ENCODE results near the gene RAPGEF6.

The RAPGEF6 gene

DNA sequence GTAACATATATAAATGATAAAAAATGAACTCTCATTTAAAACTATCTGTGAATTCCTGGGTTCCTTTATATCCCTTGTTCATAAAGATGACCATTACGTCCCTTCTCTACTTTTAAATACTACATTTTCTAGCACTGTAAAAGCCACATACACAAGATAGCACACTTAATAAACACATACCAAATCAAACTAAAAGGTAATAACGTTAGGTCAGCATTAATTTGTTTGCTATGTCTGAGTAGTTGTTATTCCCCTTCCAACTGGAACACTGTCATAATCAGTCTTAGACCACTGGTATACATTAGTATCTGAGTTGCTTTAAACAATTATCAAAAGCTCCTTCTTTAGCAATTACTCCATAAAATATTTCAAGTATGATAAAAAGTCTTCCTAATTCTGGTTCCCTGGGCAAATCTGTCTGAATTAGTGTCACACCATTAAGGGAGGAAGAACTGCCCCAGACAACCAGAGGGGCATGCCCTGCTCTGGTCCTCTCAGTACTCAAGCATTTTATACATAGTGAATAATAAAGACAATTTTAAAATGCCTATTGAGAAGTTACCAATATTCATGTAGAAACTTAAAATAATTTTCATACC, 98.1 kb downstream of the RAPGEF6 start:
- DNase-seq: no peak

- DNase-seq: peak; percentile 89
These were observed 98.7 kb downstream of the RAPGEF6 start for GRCh38 chr5:131536211-131536826.

GRCh38 chr5:131534974-131535373, 100.1 kb downstream of the RAPGEF6 start:
- peak; percentile 76 for DNase-seq

- peak; percentile 54 for DNase-seq
These were observed 101.2 kb downstream of the RAPGEF6 start for GRCh38 chr5:131533836-131534235.

DNA sequence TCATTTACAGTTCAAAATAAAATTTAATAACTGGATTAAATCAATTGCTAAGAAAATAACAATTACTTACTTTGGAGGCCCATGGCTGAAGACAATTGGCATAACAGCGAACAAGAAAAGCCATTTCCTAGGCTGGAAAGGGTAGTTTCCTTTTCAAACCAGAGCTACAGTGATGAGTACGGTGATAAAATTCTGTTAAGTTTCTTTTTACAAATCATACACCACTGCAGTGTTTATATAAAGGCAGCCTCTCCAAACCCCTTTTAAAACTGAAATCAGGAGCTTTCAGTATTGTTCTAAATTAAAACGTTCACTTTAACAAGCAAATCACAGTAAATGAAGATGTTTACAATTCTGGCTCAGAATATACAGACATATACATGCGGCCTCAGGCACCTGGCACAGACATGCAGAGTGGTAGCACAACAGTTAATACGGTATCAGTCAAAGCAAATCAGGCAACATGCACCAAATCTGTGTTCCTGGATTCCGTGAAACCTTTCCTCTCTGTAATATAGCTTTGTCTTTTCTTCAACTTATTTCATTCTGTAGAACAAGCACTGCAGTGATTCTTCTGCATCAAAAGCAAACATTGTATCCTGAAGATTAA, 102.9 kb downstream of the RAPGEF6 start:
- peak; percentile 55 for DNase-seq

DNA sequence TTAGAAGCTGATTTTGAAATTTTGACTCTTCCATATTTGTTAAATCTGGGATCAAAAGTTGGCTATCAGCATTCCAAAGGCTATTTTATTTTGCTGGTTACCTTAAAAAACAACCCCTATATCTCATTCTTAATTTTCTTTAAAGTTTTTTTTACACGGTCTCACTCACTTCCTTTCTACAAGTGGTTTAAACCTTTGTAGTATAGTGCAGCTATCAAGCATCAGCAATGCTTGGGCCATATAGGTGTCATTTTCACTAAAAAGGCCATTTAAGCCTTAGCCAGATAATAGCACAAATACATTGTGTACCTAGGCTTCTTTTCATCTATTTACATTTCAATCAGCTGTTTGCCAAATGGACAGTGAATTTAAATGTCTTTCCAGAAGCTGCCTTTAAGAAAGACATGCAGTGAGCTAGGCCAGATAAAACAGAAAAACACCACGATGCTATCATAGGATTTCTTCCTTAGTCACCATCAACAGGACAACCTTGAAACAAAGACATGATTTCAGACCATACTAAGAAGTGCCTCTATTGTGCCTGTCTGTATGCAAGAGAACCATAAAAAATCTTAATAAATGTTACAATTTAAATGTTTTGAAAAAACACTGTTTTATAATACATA, 104.2 kb downstream of the RAPGEF6 start:
- DNase-seq: peak; percentile 13

GRCh38 chr5:131528682-131529081, 106.3 kb downstream of the RAPGEF6 start:
- DNase-seq: no peak

GRCh38 chr5:131525805-131526204, 109.2 kb downstream of the RAPGEF6 start:
- DNase-seq: no peak

DNA sequence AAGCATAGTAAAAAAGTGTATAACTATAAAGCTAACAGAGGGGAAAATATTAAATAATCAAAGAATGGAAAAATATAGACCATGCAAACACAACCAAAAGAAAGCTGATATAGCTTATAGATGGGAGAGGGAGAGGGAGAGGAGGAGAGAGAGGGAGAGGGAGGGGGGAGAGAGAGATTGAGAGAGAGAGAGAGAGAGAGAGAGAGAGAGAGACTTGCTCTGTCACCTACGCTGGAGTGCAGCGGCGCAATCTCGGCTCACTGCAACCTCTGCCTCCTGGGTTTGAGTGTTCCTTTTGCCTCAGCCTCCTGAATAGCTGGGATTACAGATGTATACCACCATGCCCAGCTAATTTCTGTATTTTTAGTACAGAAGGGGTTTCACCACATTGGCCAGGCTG, 110.6 kb downstream of the RAPGEF6 start:
- DNase-seq: no peak

DNA sequence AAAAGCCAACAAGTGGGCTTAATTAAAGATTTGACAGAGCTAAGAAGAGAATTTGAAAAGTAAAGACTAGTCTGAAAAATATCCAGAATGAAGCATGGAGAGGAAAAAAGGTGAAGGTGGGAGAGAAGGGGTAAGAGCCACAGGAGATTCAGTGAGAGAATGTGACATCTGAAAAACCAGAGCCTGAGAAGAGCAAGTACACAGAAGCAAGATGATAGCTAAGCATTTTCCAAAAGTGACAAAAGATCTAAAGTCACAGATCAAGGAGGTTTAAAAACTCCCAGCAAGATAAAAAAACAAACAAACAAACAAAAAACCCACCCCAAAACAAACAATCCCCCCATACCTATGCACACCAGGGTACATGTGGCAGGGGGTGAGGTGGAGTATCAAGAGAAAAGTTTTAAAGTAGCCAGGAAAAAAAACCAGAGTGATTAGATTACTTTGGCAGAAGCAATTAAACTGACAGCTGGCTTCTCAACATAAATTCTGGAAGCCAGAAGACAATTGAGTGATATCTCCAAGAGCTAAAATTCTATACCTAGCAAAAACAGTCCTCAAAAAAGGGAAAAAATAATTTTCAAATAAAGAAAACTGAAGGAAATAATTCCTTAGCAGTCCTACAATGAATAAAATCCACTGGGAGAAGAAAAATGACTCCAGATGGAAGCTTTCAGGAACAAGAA, 111.4 kb downstream of the RAPGEF6 start:
- peak; percentile 56 for DNase-seq

GRCh38 chr5:131521252-131521651, 113.8 kb downstream of the RAPGEF6 start:
- DNase-seq: no peak

- no peak for DNase-seq
These were observed 119.7 kb downstream of the RAPGEF6 start for GRCh38 chr5:131515348-131515747.

- DNase-seq: no peak
These were observed 120.4 kb downstream of the RAPGEF6 start for GRCh38 chr5:131514316-131515283.

- no peak for DNase-seq
These were observed 121.2 kb downstream of the RAPGEF6 start for GRCh38 chr5:131513780-131514179.

- no peak for DNase-seq
These were observed 123.1 kb downstream of the RAPGEF6 start for GRCh38 chr5:131511934-131512333.

- no peak for DNase-seq
These were observed 125.2 kb downstream of the RAPGEF6 start for GRCh38 chr5:131509801-131510200.

- no peak for DNase-seq
These were observed 129.7 kb downstream of the RAPGEF6 start for GRCh38 chr5:131505237-131505908.

DNA sequence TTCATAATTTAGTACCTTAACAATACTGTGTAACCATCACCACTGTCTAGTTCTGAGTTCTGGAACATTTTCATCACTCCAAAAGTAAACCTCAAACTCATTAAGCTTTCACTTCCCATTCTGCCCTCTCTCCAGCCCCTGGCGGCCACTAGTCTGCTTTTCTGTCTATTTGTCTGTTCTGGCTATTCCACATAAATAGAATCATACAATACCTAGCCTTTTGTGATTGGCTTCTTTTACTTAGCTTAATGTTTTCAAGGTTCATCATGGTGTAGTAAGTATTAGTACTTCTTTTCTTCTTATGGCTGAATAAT, 138.7 kb downstream of the RAPGEF6 start:
- no peak for DNase-seq

DNA sequence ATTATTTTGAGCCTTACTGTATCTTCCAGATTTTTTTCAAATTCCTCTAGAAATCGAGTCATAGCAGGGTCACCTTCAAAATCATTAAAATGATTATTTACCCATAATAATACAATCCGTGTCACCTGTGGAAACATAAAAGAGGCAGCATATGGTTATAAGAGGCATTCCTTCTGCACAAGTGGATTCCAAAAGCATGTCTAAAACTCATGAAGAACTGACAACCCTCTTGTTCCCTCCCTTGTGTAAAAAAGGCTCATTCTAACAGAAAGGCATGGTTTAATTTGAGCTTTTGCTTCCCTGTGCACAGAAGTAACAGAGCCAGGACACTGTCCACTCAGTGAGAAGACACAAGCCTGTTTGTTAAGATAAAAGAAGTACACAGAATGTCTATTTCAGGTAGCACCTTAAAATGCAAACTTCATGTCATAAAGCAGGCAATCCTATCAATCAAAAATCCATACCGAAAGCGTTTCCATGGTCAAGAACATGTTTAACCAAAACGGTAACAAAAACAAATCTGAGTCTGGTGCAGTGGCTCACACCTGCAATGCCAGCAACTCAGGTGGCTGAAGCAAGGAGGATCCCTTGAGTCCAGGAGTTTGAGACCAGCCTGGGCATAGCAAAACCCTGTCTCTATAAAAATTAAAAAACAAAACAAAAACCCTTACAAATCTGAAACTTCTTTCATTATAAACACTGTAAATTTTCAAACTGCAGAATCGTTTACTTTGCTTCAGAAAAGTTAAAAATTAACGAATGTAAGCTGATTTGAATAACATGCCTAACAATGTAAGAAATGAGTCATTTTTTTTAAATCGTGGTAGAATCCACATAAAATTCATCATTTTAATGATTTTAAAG, 139.3 kb downstream of the RAPGEF6 start:
- DNase-seq: no peak

DNA sequence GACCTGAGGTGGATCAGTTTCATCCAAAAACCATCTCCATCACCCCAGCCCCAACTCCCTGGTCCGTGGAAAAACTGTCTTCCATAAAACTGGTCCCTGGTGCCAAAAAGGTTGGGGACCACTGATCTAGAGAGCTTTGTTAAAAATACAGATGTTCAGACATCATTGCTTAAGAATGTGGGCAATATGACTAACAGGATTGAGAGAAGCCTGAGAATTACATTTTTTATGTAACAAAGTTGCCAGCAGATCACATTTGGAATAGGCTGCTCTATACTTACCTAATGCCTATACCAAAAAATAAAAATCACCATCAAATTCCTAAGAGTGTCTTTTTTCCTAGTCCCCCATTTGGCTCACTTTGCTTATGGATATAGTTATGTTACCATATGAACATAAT, 143.3 kb downstream of the RAPGEF6 start:
- no peak for DNase-seq

DNA sequence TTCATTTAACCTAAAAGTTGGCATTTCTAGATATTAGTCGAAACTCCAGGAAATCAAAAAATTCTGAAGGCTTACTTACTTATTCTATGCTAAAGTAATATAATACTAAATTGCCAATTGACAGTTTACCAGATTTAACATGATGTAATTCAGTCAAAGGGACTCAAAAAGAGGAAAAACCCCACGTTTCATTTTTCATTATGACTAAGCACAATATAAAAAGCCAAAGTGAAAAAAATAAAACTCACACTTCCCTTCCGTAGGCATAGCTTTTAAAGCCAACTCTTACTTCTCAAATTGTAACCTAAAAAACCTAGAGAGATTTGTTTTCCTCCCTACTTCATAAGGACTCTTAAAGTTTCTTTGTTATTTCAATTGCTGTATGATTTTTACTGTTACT, 146.6 kb downstream of the RAPGEF6 start:
- DNase-seq: no peak

All from NCI-H2171 treated with DMSO at 0.1 percent for 48 hours (cell line).